Brain microvascular endothelial cell (primary cell): Measurements from ENCODE around the gene OR8B2.

Source experiments
- DNase-seq: peaks from one replicate; pipeline ENCODE4 v3.0.0-alpha.2; 2020
- H3K27ac ChIP-seq: fragments of 250-450 bp; sonication (Bioruptor Pico); 2 replicates; pipeline ENCODE4 v1.5.1; 2020; ENCODE audit warnings: mild to moderate bottlenecking, moderate library complexity
- H3K27me3 ChIP-seq: fragments of 250-450 bp; sonication (Bioruptor Pico); replicated peaks from 2 replicates; pipeline ENCODE4 v1.5.1; 2020; ENCODE audit warnings: mild to moderate bottlenecking
- H3K36me3 ChIP-seq: fragments of 250-450 bp; sonication (Bioruptor Pico); replicated peaks from 2 replicates; pipeline ENCODE4 v1.5.1; 2020; ENCODE audit warnings: mild to moderate bottlenecking
- H3K4me3 ChIP-seq: 2 replicates; pipeline ENCODE4 v1.5.1; 2011; ENCODE audit warnings: low read depth, mild to moderate bottlenecking, control low read depth, low read length, moderate library complexity
- CTCF ChIP-seq: IDR thresholded peaks from 2 replicates; pipeline ENCODE4 v1.5.1; 2011; ENCODE audit warnings: low read depth, mild to moderate bottlenecking, moderate library complexity, low read length, control low read depth, inconsistent platforms; ENCODE audit errors: missing control alignments
- in situ Hi-C: cut with HindIII; loops from 2 replicates; pipeline ENCODE4 v1.10.0; 2017; ENCODE audit warnings: low sequenced_read_pairs, low pct_ligation_motif_present

OR8B2 gene

GRCh38 chr11:124380585-124380984 is 3.7 kb downstream of the OR8B2 start:
- Histone ChIP-seq H3K27ac (no peak overlapping the region), H3K4me3 (no peak overlapping the region), H3K27me3 (no peaks in the 10 kb centered on the region), H3K36me3 (no peaks in the 10 kb centered on the region)
- no peak for DNase-seq
- in situ Hi-C loops, result no loop called here
- no peak for TF ChIP-seq CTCF

- in situ Hi-C loops, result no loop called here
- no peak for DNase-seq
- Histone ChIP-seq H3K36me3 (no peaks in the 10 kb centered on the region), H3K27me3 (no peaks in the 10 kb centered on the region), H3K4me3 (no peak overlapping the region), H3K27ac (no peak overlapping the region)
- no peak for TF ChIP-seq CTCF
Observed at GRCh38 chr11:124376280-124376679, 8.0 kb downstream of the OR8B2 start.

GRCh38 chr11:124359566-124359965 is 24.7 kb downstream of the OR8B2 start:
- Histone ChIP-seq H3K27me3 (no peaks in the 10 kb centered on the region), H3K27ac (no peak overlapping the region), H3K4me3 (no peak overlapping the region), H3K36me3 (no peaks in the 10 kb centered on the region)
- no peak for TF ChIP-seq CTCF
- DNase-seq, result no peak
- in situ Hi-C loops, result no loop called here

GRCh38 chr11:124346311-124346955 is 37.9 kb downstream of the OR8B2 start:
- H3K27ac ChIP-seq, result no peak overlapping the region
- no peak for DNase-seq
- no peak for TF ChIP-seq CTCF
- in situ Hi-C loops, result no loop called here
- H3K27me3 ChIP-seq, result no peaks in the 10 kb centered on the region
- H3K36me3 ChIP-seq, result no peaks in the 10 kb centered on the region
- H3K4me3 ChIP-seq, result no peak overlapping the region

- Histone ChIP-seq H3K36me3 (no peaks in the 10 kb centered on the region), H3K27ac (no peak overlapping the region), H3K27me3 (no peaks in the 10 kb centered on the region), H3K4me3 (no peak overlapping the region)
- in situ Hi-C loops, result no loop called here
- no peak for TF ChIP-seq CTCF
- DNase-seq, result no peak
Observed at GRCh38 chr11:124344346-124344745, 40.0 kb downstream of the OR8B2 start.

GRCh38 chr11:124340142-124340447 is 44.2 kb downstream of the OR8B2 start:
- Histone ChIP-seq H3K27ac (no peak overlapping the region), H3K4me3 (no peak overlapping the region), H3K27me3 (no peaks in the 10 kb centered on the region), H3K36me3 (no peaks in the 10 kb centered on the region)
- no peak for TF ChIP-seq CTCF
- no peak for DNase-seq
- in situ Hi-C loops, result no loop called here
